BJ (cell line): ENCODE results near the gene RIMS1. TPM values are rescaled to one million over a fixed set of nuclear protein-coding genes. Genes with fewer than 3 reads are reported as not detected.

ENCODE experiments used
- CTCF ChIA-PET: fragments of 350-600 bp; formaldehyde crosslinking; extraction: SDS; loops from one replicate; lab custom pipeline; 2021; ENCODE audit warnings: antibody characterized with exemption, inconsistent platforms; lab: Yijun Ruan, JAX
- POLR2A ChIA-PET: fragments of 300-600 bp; sonication (Branson Sonifier 250); formaldehyde crosslinking; extraction: SDS; loops from one replicate; lab custom pipeline; 2021; ENCODE audit warnings: antibody characterized with exemption; lab: Charles Lee
- DNase-seq: peaks from one replicate; pipeline ENCODE4 v3.0.0-alpha.2; 2011; ENCODE audit warnings: low read depth
- H3K27me3 ChIP-seq: 2 replicates; pipeline ENCODE4 v1.6.0; 2011; ENCODE audit warnings: low read length; ENCODE audit not compliant: control insufficient read depth, insufficient read depth
- H3K36me3 ChIP-seq: 2 replicates; pipeline ENCODE4 v1.5.1; 2011; ENCODE audit warnings: low read length; ENCODE audit not compliant: control insufficient read depth, insufficient read depth
- H3K4me3 ChIP-seq: 2 replicates; pipeline ENCODE4 v1.5.1; 2011; ENCODE audit warnings: low read depth, mild to moderate bottlenecking, control low read depth, low read length
- polyA plus RNA-seq: library from polyadenylated mRNA; depleted of rRNA; stranded (reverse); fragments of >200 nt; gene quantifications from 2 replicates; pipeline ENCODE4 v1.2.3, GENCODE V29; 2011
- TF ChIP-seq, protein P1 (sequence below): IDR thresholded peaks from 2 replicates; pipeline ENCODE4 v1.5.1; 2011; ENCODE audit warnings: low read depth, mild to moderate bottlenecking, control low read depth, inconsistent platforms, low read length, moderate library complexity; ENCODE audit not compliant: insufficient read depth

The RIMS1 gene
- polyA plus RNA-seq, 1 experiment, result 0.28 TPM

DNA sequence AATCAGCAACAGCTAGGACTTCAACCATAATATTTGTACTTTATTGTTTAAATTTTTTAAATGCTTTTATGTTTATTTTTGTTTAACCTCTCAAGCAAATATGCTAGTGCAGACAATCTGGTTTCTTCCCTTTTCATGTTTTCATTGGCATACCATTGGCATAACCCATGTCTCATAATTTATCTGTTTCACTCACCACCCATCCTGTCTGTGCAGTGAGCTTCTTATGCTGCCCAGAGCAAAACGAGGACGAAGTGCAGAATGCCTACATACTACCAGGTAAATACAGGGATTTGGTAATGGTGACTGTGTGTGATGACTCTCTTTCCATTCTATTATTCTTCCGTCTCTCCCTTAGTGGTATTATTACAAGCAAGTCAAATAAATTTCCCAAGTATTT, 374.1 kb downstream of the RIMS1 start:
- TF ChIP-seq, protein P1, sequence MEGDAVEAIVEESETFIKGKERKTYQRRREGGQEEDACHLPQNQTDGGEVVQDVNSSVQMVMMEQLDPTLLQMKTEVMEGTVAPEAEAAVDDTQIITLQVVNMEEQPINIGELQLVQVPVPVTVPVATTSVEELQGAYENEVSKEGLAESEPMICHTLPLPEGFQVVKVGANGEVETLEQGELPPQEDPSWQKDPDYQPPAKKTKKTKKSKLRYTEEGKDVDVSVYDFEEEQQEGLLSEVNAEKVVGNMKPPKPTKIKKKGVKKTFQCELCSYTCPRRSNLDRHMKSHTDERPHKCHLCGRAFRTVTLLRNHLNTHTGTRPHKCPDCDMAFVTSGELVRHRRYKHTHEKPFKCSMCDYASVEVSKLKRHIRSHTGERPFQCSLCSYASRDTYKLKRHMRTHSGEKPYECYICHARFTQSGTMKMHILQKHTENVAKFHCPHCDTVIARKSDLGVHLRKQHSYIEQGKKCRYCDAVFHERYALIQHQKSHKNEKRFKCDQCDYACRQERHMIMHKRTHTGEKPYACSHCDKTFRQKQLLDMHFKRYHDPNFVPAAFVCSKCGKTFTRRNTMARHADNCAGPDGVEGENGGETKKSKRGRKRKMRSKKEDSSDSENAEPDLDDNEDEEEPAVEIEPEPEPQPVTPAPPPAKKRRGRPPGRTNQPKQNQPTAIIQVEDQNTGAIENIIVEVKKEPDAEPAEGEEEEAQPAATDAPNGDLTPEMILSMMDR, result no peak
- no peak for DNase-seq
- Histone ChIP-seq H3K4me3 (no peak overlapping the region), H3K36me3 (no peaks in the 10 kb centered on the region), H3K27me3 (no peaks in the 10 kb centered on the region)
- CTCF ChIA-PET, result interaction anchor here (1.0 kb wide), 1 partner anchor 9 kb away, joined by 3 read pairs; no protein-coding TSS in a partner anchor
- POLR2A ChIA-PET, result no interaction called here

DNA sequence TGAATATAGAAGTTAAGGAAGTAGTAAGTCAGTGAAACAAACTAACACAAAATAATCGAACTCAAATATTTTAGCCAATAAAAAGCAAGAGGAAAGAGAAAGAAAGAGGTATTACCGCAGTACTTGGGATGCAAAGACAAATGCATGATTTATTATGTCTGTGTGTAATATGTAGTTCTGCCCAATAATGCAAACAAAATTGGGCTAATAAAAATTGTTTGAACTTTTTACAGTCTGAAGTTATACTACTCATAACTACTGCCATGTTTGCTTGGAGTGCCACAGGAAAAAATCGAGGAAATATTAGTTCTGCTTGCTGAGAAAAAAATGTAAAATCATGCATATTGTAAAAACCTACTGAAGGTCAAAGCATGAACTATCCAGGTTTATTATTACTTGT, 375.2 kb downstream of the RIMS1 start:
- DNase-seq, result no peak
- Histone ChIP-seq H3K4me3 (no peak overlapping the region), H3K27me3 (no peaks in the 10 kb centered on the region), H3K36me3 (no peaks in the 10 kb centered on the region)
- ChIA-PET POLR2A (no interaction called here), CTCF (interaction anchor here (1.1 to 1.3 kb wide), 3 partner anchors 10 to 150 kb away, joined by 4 read pairs; no protein-coding TSS in a partner anchor)
- TF ChIP-seq, protein P1, result no peak

DNA sequence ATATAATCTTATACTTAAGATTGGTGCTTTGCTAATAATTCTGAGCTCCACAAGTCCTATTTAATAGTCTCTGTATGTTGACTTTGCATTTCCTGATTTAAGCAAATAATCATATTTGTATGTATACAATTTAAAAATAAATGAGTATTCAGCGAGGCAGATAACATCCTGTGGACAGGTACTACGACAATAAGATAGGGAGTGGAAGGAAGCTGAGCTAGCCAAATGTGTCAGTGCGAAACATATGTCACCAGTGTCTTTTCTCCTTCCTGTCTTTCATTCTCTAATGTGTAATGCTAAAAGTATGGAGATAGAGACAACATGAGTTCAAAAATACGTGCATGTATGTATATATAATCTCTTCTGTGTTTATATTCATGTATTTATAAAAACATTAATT, 375.9 kb downstream of the RIMS1 start:
- POLR2A ChIA-PET, result no interaction called here
- no peak for DNase-seq
- no peaks in the 10 kb centered on the region for H3K36me3 ChIP-seq
- H3K27me3 ChIP-seq, result no peaks in the 10 kb centered on the region
- CTCF ChIA-PET, result interaction anchor here (0.7 to 1.3 kb wide), 4 partner anchors 11 to 151 kb away, joined by 3 to 4 read pairs (median 4); no protein-coding TSS in a partner anchor
- TF ChIP-seq, protein P1, result no peak
- no peak overlapping the region for H3K4me3 ChIP-seq

DNA sequence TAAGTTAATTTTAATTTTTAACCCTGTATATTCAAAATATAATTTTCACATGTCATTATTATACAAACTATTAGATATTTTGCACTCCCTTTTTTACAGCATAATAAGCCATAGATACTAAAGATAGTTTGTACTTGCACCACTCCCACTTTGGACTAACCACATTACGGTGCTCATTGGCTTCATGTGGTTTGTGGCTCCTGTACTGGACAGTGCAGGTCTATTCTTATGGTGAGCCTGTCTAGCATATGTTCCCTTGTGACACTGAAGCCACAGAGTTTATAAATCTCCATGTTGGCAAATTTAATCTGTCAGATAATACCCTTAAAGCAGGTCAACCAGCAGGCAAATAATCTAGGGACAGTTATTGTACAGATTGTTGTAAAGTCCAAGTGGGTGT, 381.1 kb downstream of the RIMS1 start:
- Histone ChIP-seq H3K27me3 (no peaks in the 10 kb centered on the region), H3K36me3 (no peaks in the 10 kb centered on the region), H3K4me3 (no peak overlapping the region)
- TF ChIP-seq, protein P1, result no peak
- ChIA-PET POLR2A (no interaction called here), CTCF (interaction anchor here (0.9 kb wide), 1 partner anchor 10 kb away, joined by 3 read pairs; no protein-coding TSS in a partner anchor)
- DNase-seq, result no peak

DNA sequence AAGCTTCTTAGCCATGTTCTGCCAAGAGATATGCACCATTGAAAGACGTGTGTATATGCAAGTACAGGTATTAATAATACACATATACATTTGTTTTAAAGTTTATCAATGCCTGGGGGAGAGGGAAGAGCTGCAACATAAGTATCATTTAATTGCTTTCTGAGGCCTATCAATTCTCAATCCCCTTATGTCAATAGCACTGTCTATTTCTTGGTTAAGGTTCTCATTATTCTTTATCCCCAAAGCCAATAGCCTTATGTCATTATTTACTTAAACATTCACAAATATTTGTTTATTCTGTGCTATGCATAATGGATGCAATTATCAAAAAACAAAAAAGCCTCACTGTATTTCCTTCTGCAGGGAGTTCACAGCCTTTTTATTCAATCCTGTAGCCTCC, 385.2 kb downstream of the RIMS1 start:
- POLR2A ChIA-PET, result no interaction called here
- TF ChIP-seq, protein P1, result no peak
- DNase-seq, result no peak
- Histone ChIP-seq H3K4me3 (no peak overlapping the region), H3K27me3 (no peaks in the 10 kb centered on the region), H3K36me3 (no peaks in the 10 kb centered on the region)
- CTCF ChIA-PET, result no interaction called here
